ENCODE measurements around the gene NDUFS2.

DNA sequence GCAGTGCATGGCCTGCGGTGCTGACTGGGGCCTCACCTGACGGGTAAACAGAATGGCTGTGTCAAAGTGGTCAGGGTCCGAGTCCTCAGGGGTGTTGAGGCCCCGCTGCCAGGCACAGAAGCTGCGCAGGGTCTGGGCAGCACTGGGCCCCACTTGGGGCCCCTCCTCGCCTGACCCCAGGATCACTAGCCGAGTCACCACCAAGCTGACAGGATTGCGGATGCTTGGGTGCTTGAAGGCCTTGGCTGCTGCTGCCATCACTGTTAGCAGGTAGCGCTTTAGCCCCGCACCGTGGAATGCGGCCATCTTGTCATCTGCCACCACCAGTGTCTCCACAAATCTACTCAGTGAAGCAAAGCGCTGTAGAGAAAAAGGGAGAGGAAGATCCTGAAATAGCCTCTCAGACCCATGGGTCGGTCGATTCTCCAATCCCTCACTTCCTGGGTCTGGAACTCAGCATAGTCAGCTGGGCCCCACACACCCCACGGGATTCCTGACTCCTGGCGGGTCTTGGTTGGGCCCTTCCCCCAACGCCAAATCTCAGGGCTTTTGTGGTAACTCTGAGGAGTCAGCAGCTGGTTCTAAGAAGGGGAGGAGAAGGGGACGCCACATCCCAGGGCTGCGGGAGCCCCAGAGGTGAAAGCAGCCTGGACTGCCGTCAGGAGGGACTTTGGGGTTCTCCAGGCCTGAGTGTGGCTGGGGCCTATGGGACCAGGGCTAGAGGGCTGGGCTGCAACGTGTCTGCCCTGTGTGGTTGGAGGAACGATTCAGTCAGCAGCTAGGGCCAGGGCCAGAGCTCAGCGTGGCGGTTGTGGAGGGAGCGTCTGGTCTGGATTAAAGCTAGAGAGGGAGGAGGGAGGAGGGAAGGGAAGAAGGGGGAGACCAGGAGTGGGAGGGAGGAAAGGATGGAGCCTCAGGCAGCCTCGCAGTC lies 5.4 kb upstream of the NDUFS2 start:
- TF ChIP-seq CTCF (IDR thresholded peaks at IDR 0.05) (no peak), POLR2A (IDR thresholded peaks at IDR 0.05) (no peak)
